NT2/D1 (cell line): Measurements from ENCODE around the gene LY86.

Experiments used
- SUZ12 ChIP-seq: IDR thresholded peaks from 2 replicates; pipeline ENCODE4 v1.6.1; 2011; ENCODE audit not compliant: insufficient read length, insufficient read depth; ENCODE audit errors: extremely low read depth
- ZNF274 ChIP-seq: IDR thresholded peaks from 2 replicates; pipeline ENCODE4 v1.6.1; 2011; ENCODE audit warnings: mild to moderate bottlenecking, low read depth, low read length

DNA sequence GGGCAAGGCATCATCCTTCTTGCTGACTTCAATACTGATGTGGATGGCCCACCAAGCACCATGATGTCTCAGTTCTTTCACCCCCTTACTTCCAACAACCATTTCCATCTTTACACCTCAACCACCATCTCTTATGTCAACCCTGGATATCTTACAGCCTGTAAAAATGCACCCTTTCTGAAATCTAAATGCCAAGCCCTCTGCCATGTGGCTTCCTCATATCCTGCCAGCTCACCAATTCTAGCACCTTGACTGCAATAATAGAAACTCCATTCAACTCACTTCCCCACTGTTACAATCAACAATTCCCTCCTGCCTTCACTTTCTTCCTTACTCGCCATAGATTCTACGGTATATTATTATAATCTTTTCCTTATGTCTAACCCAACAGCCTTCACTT, 57.9 kb downstream of the LY86 start:
- no peak for TF ChIP-seq ZNF274
- TF ChIP-seq SUZ12, result no peak
